Loucy (cell line): Measurements from ENCODE around the gene ZNF385C.

ENCODE experiments used
- CTCF ChIP-seq: fragments of 200-600 bp; sonication (generic); conservative IDR thresholded peaks from 2 replicates; pipeline ENCODE4 v1.5.1; 2014; ENCODE audit warnings: mild to moderate bottlenecking, antibody characterized with exemption, low read length
- EZH2phosphoT487 ChIP-seq: fragments of 200-600 bp; IDR thresholded peaks from 2 replicates; pipeline ENCODE4 v1.6.1; 2018; ENCODE audit warnings: antibody characterized with exemption, mild to moderate bottlenecking, moderate library complexity, borderline replicate concordance

DNA sequence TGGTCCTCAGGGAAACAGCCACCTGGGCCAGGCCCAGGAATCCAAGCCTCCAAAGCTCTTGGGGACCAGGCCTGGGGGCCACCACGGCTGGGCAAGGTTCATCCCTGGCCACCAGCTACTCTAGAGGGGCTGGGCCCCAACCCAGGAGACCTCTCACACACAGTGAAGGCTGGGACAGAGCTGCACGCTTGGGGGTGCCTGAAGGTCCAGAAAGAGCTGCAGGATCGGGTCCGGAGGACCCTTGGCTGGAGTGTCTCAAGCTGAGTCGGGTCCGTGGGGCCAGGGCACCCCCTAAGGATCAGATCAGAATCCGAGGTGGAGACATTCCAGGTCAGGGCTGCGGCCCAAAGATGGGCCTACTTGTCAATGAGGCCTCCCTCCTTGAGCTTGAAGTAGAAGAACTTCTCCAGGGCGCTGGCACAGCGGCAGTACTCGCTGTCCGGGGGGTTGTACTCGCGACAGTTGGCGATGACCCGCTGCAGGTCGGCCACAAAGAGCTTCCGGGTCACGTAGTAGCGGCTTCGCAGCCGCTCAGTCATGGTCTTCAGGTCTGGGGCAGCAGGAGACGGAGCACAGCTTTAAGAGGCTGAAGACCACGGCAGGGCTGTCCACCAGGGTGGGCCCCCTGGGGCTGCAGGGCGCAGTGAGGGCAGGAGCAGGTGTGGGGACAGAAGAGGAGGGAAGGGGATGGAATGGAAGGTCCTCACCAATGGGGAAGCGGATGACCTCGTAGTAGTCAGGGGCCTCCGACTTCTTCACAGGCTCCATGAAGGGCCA, 15.2 kb upstream of the ZNF385C start:
- TF ChIP-seq CTCF = no peak
- TF ChIP-seq EZH2phosphoT487 = no peak
